SH-SY5Y (cell line): Measurements from ENCODE around the gene RNF144B.

Experiments
- GATA2 ChIP-seq: IDR thresholded peaks from 2 replicates; pipeline ENCODE4 v1.6.1; 2011; ENCODE audit warnings: mild to moderate bottlenecking, low read depth, low read length
- GATA3 ChIP-seq: IDR thresholded peaks from 2 replicates; pipeline ENCODE4 v1.6.1; 2011; ENCODE audit warnings: low read depth, mild to moderate bottlenecking, low read length, moderate library complexity

DNA sequence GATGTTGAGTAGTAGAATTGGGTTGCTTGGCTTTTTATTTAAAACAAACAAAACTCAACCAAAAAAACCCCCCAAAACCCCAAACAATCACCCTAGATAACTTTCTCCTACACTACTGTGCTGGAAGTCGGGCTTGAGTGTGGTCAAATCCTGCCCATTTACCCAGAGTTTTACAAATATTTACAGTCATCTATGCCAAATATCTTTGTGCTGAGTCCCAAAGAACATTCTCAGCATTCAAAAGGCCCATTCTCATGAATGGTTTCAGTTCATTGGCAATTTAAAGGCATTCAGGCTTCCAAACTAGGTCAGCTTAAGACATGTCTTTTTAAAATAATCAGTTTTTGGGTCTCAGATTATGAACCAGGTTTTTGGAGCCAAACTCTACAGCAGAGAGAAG is 1.8 kb downstream of the RNF144B start:
- TF ChIP-seq GATA2 (no peak), GATA3 (no peak)
